HFFc6 (cell line): ENCODE results near the gene ACTN4. TPM values are rescaled to one million over a fixed set of nuclear protein-coding genes. Genes with fewer than 3 reads are reported as not detected.

Experiments
- DNase-seq: peaks from one replicate; pipeline ENCODE4 v3.0.0-alpha.2; 2018
- H3K27ac Mint-ChIP-seq: 2 replicates; pipeline ENCODE4 v1.8.0; 2020; ENCODE audit warnings: mild to moderate bottlenecking, mixed read lengths
- H3K27me3 Mint-ChIP-seq: 2 replicates; pipeline ENCODE4 v1.8.0; 2021; ENCODE audit warnings: mild to moderate bottlenecking, moderate library complexity, mixed read lengths; ENCODE audit not compliant: insufficient read depth
- H3K36me3 Mint-ChIP-seq: 2 replicates; pipeline ENCODE4 v1.8.0; 2021; ENCODE audit warnings: low read depth, mixed read lengths
- H3K4me1 Mint-ChIP-seq: 2 replicates; pipeline ENCODE4 v1.8.0; 2020; ENCODE audit warnings: low read depth, mixed read lengths
- H3K4me3 Mint-ChIP-seq: 2 replicates; pipeline ENCODE4 v1.8.0; 2020; ENCODE audit warnings: mild to moderate bottlenecking, moderate library complexity, mixed read lengths
- H3K9me3 Mint-ChIP-seq: 2 replicates; pipeline ENCODE4 v1.8.0; 2020; ENCODE audit warnings: mild to moderate bottlenecking, mixed read lengths
- CTCF ChIP-seq: fragments of 200-600 bp; sonication (generic); IDR thresholded peaks from 2 replicates; pipeline ENCODE4 v1.5.0; 2021; ENCODE audit warnings: antibody characterized with exemption, mild to moderate bottlenecking
- total RNA-seq, 6 experiments: library from RNA; stranded (reverse); fragmentation: NEBNext Ultra II Directional; extraction: Animal tissue kit (Norgen Biotek cat#: 25700); gene quantifications; 2 replicates in 1 of 6; 3 replicates in 5 of 6; pipeline ENCODE4 v1.2.3, GENCODE V29; 2021

Gene ACTN4
- total RNA-seq, 6 experiments from 2014 or later: 972 to 1,299 (median 1,250) TPM

GRCh38 chr19:38679839-38680238 is 32.4 kb downstream of the ACTN4 start:
- no peak for TF ChIP-seq CTCF
- Mint-ChIP-seq H3K4me3 (peak overlapping the region; percentile 13; the same call in 1 of the 2 replicates), H3K4me1 (peaks cover 99% of the 10 kb centered on the region), H3K36me3 (peaks cover 51% of the 10 kb centered on the region), H3K27me3 (peaks cover 14% of the 10 kb centered on the region), H3K27ac (peak overlapping the region; percentile 100), H3K9me3 (no peaks in the 10 kb centered on the region)
- DNase-seq: no peak

- Mint-ChIP-seq H3K36me3 (peaks cover 48% of the 10 kb centered on the region), H3K9me3 (no peaks in the 10 kb centered on the region), H3K4me1 (peaks cover 99% of the 10 kb centered on the region)
These were observed 34.9 kb downstream of the ACTN4 start for GRCh38 chr19:38682195-38682867.

GRCh38 chr19:38682872-38683392 is 35.5 kb downstream of the ACTN4 start:
- DNase-seq: no peak
- Mint-ChIP-seq H3K27me3 (peaks cover 14% of the 10 kb centered on the region), H3K4me3 (peak overlapping the region; percentile 71), H3K9me3 (no peaks in the 10 kb centered on the region), H3K27ac (peak overlapping the region; percentile 100), H3K4me1 (peaks cover 99% of the 10 kb centered on the region), H3K36me3 (peaks cover 54% of the 10 kb centered on the region)
- TF ChIP-seq CTCF: no peak

More at GRCh38 chr19:38682195-38682867, 34.9 kb downstream of the ACTN4 start:
- TF ChIP-seq CTCF: no peak
- Mint-ChIP-seq H3K27ac (peak overlapping the region; percentile 100), H3K4me3 (peak overlapping the region; percentile 71), H3K27me3 (peaks cover 14% of the 10 kb centered on the region)
- DNase-seq: no peak

- peak; percentile 88 for DNase-seq
- no peak for TF ChIP-seq CTCF
These were observed 36.1 kb downstream of the ACTN4 start for GRCh38 chr19:38683393-38684077.

GRCh38 chr19:38684078-38684861 is 36.8 kb downstream of the ACTN4 start:
- Mint-ChIP-seq H3K9me3 (no peaks in the 10 kb centered on the region), H3K4me3 (peak overlapping the region; percentile 71), H3K27ac (peak overlapping the region; percentile 100), H3K36me3 (peaks cover 52% of the 10 kb centered on the region), H3K4me1 (peaks cover 98% of the 10 kb centered on the region), H3K27me3 (peaks cover 14% of the 10 kb centered on the region)
- TF ChIP-seq CTCF: 0 out of 2 replicates have a peak, but pooled peaks have one; percentile 23
- DNase-seq: peak; percentile 94

More at GRCh38 chr19:38683393-38684077, 36.1 kb downstream of the ACTN4 start:
- Mint-ChIP-seq H3K4me3 (peak overlapping the region; percentile 71), H3K9me3 (no peaks in the 10 kb centered on the region), H3K27me3 (peaks cover 14% of the 10 kb centered on the region), H3K4me1 (peaks cover 98% of the 10 kb centered on the region), H3K27ac (peak overlapping the region; percentile 100), H3K36me3 (peaks cover 50% of the 10 kb centered on the region)
